ENCODE data around the gene SELPLG.
"Not testable (repeated sequence)": the region's sequence is repeated elsewhere in the genome, so short reads cannot be mapped to it uniquely, and the experiment has no call there.

SELPLG gene

DNA sequence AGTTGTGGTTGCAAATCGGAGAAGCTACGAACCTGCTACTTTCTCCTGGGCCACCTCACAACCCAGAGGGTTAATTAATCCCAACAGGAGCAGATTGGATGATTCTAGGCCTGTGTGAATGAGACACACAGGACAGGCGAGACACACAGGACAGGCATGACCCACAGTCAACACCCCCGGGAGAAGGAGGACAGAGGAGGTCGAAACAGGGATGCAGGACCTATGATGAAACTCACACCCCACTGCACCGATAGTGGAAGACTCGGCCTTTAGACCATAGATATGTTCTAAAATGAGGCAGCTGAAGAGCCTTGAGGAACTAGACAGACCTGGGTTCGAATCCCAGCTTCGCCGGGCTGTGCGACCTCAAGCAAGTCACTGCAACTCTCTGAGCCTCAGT, 47.4 kb downstream of the SELPLG start:
- DNase-seq, result no peak

DNA sequence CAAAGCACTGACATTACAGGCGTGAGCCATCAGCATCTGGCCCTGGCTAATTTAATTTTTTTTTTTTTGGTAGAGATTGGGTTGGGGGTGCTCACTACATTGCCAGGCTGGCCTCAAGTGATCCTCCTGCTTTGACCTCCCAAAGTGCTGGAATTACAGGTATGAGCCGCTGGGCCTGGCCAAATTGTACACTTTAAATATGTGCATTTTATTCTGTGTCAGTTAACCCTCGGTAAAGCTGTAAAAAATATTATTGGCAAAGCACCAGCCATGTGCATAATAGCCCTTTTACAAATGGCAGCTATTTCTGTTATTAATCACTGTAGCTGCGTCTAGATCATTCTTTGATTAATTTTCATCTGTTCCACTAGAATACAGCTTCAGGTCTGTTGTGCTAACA, 47.8 kb downstream of the SELPLG start:
- no peak for DNase-seq

DNA sequence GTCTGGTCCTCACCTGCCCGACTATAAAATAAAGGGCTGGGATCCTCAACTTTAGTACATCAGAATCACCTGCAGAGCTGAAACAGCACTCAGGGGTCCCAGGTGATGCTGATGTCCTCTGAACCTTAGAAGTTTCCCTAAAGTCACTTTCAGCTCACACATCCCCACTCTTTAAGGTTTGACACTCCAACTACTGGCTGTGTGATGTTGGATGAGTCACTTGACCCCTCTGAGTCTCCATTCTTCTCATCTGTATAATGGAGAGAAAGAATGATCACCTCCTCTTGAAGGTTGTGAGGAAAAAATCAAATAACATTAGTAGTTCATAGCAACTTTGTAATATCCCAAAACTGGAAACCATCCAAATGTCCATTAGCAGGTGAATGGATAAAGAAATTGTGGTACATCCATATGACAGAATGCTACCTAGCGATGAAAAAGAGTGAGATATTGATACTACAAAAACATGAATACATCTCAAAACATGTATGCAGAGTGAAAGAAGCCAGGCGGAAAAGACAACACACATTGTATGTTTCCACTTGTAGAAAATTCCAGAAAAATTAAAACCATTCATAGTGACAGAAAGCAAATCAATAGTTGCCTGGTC, 49.1 kb downstream of the SELPLG start:
- DNase-seq, result no peak

DNA sequence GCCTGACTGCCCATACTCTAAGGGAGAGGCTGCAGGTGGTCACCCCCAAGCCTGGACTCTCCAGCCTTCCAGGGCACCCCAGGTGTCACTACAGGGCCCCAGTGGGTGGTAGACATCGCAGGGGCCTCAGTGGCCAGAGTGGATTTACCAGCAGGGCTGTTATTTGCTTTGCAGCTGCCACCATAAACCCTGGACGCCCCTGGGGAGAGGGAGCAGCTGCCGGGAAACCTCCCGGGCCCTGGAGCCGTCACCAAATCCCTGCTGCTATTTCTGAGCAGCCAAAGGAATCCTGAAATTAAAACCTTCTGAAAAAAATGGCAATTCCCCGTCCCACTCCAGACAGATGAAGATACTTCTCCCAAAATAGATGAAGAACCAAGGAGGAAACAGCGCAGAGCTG, 49.7 kb downstream of the SELPLG start:
- DNase-seq, result no peak

DNA sequence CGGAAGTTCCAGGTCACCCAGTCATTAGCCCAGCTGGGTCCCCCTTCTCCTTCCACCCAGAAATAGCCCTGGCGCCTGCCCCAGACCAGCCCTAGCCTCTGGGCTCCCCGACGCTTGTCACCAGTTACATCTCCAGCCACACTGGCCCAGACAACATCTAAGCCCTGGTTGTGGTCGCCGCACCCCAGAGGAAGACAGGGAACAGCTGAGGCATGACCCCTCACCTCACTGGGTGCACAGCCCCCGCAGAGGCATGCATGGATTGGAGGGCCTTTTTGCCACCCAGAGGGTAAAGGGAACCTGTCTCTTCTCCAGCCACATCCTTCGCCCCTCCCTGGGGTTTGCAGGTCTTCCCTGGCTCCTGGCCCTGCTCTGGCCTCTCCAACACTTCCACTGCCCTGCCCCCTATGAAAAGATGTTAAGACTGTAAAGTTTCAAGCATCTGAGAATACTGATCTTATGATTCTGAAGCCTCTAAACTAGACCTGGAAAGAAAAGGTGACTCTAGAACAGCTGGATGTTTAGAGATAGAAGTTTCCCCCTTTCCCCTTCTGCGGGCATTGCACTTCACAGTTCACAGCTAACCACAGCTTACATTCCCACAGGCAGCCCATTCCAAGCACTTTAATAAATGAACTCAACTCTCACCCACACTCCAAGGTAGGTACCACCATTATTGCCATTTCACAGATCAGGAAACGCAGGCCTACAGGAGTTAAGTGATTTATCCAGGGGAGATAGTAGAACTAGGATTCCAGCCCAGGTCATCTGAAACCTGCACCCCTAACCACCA, 50.5 kb downstream of the SELPLG start:
- DNase-seq, result no peak

DNA sequence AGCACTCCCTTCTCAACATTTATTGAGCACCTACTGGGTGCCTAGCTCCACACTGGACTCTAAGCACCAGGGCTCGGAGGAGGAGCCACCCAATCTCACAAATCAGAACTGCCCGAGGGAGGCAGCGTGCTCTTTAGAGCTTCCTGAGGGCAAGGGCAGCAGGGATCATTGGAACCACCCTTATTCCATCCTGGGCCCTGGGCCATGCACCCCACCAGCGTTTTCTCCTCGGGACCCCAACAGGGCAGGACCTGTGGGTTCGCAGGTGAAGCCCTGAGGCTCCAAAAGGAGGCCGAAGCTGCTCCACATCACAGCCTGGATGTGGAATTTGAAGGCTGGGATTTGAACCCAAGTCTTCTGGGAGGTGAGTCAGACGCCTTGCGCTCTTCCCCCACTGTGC, 51.2 kb downstream of the SELPLG start:
- DNase-seq, result no peak

DNA sequence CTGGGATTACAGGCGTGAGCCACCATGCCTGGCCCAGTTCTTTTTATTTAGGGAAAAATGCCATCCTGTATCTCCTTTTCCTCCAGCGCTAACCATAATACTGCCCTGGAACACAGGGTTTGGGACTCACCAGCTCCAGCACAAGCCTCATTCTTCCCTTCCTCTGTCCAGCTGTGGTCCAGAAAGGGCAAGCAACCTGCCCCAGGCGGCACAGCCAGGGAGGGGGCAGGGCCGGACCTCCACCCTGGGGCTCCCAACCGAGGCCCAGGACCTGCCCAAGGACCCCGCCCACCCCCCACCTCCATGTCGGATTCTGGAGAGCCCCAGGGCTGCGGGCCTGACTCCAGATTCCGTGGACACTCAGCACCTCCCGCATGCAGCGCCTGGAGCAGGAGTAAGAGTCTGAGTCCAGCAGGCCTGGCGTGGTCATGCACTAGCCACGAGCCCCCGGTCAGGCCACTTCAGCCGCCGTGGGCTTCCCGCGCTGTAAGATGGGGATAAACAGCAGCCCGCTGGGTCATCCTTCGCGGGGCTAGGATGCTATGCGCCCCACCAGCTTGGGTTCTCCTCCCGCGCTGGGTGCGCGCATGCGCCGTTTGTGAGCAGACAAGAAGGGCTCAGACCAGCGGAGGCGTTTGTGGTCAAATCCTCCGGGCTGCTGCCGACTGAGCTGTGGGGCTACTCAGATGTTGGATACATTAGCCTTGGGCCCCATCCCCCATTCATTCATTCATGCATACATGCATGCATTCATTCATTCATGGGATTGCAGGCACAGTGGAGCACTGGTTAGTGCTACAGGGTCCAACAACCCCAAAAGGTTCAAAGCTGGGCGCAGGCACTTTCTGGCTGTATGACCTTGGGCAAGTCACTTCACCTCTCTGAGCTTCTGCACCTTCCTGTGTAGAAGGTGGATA, 52.1 kb downstream of the SELPLG start:
- no peak for DNase-seq

DNA sequence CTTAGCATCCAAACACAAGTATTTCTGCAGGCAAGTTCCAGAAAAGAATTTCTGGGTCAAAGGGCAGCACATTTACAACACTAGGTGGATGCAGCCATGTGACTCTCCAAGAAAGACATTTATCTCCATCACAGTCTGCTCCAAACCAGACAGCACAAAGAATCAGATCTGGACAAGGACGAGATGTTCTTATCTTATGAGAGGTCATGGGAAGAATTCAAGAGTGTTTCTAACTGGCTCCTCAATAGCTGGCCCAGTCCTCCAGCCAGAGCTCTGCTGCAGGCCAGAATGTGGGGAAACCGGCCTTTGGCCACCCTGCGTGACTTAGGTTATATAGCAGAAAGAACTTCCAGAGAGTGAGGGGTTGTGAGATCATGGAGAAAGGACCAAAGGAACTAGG, 53.2 kb downstream of the SELPLG start:
- DNase-seq, result no peak

DNA sequence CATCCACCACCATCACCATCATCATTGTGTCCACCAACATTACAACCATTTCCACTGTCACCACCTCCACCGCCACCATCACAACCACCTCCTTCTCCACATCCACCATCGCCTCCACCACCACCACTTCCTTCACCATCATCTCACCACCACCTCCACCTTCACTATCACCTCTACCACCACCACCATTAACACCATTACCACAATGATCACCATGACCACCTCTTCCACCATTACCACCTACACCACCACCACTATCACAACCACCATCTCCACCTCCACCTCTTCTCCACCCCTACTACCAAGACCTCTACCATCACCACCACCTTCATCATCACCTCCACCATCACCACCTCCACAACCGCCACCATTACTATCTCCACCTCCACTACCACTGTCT, 54.9 kb downstream of the SELPLG start:
- DNase-seq, result no peak

DNA sequence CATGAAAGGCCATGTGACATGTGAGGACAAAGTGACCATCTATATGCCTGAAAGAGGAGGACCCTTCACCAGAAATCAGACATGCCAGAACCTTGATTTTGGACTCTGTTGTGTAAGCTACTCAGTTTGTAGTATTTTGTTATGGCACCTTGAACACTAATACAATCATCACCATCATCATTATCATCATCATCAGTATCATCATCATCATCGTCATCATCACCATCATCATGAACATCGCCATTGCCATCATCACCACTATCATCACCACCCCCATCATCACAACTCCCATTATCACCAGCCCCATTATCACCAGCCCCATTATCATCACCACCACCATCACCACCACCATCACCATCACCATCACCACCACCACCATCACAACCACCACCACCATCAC, 55.4 kb downstream of the SELPLG start:
- DNase-seq, result no peak

DNA sequence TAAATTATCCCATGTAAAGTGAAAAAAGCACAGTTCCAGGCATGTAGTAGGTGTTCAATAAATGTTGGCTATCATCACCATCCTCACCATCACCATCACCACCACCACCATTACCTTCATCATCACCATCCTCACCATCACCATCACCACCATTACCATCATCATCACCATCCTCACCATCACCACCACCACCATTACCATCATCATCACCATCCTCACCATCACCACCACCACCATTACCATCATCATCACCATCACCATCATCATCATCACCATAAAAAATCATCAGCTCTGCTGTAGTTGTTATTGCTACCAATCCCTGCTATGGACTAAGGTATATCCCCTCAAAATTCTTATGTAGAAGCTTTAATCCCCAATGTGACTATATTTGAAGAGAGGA, 56.2 kb downstream of the SELPLG start:
- DNase-seq, result no peak

DNA sequence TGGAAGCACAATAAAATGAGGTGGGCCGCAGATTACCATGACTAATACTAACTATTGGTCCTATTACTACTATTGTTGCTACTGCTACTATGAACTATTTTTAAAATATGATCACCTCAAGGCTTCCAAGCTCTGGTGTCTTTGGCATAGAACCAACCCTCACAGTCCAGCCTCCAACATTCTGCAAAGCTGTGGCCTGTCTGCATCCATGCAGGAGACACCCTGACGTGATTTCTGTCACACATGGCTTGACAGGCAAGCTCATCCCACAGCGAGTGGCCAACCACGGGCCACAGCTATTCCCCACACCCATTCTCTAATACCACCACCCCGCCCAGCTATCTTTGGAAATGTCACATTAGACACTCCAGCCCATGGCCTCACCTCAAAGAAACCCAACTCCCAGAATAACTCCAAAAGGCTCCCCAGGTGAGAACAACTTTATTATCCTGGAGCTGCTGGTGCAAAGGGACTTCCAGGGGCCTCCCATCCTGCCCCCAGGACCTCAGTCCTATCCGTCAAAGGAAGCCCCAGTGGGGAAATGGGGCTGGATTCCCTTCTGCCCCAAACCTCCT, 56.9 kb downstream of the SELPLG start:
- no peak for DNase-seq

DNA sequence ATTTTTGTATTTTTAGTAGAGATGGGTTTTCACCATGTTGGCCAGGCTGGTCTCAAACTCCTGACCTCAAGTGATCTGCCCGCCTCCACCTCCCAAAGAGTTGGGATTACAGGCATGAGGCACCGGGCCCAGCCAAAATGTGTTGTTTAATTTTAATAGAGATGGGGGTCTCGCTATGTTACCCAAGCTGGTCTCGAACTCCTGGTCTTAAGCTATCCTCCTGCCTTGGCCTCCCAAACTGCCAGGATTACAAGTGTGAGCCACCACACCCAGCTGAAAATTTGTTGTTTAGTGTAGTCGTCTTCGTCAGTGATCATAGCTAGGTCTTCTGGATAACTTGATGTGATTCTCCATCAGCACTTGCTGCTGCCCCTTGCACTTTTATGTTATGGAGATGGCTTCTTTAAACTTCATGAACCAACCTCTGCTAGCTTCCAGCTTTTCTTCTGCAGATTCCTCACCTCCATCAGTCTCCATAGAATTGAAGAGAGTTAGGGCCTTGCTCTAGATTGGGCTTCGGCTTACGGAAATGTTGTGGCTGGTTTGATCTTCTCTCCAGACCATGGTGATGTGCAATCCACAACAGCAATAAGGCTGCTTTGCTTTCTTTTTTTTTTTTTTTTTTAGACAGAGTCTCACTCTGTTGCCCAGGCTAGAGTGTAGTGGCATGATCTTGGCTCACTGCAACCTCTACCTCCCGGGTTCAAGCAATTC, 58.3 kb downstream of the SELPLG start:
- no peak for DNase-seq

DNA sequence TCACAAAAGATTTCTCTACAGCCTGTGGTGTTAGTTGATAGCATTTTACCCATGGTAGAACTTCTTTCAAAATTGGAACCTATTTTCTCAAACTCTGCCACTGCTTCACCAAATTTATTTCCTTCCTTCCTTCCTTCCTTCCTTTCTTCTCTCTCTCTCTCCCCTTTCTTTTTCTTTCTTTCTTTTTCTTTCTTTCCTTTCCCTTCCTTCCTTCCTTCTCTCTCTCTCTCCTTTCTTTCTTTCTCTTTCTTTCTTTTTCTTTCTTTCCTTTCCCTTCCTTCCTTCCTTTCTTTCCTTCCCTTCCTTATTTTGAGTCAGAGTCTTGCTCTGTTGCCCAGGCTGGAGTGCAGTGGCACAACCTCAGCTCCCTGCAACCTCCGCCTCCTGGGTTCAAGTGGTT, 59.4 kb downstream of the SELPLG start:
- DNase-seq, result not testable (repeated sequence)

DNA sequence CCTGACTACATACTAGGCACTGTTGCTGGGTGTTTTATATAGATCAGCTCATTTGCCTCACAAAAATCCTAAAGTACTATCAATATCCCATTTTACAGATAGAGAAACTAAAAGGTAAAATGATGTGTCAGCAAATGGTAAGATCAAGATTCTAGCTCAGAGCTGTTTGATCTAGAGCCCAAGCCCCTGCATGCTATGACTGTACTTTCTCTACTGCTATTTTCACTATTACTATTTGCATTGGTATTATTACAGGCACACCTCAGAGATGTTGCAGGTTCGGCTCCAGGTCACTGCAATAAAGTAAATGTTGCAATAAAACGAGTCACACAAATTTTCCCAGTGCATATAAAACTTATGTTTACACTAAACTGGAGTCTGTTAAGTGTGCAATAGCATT, 60.4 kb downstream of the SELPLG start:
- DNase-seq, result no peak

DNA sequence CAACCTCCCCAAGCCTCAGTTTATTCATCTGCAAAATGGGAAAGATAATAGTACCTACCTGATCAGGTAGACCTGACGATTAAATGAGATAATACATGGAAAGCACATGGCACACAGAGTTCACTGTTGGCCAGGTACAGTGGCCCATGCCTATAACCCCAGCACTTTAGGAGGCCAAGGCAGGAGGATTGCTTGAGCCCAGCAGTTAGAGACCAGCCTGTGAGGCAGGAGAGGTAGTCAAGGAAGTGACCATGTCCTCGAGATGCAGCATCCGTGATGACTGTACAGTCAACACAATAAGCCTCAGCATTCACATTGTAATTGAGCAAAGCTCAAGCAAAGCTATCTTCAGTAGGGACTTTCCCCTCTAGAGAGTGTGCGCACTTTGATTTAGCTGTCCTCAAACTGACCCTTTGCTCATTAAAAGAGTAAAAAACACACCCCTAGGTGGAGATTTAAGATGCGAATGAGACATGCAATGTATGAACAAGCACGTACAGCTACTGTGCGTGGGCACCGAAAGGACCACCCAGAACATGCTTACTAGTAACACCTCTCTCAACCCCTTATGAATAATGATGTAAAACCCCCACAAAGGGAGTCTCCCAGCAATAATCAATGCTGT, 61.4 kb downstream of the SELPLG start:
- DNase-seq, result no peak

All from hematopoietic multipotent progenitor cell treated with erythropoietin and hydrocortisone succinate and interleukin-3 and kit ligand, for 4 days (in vitro differentiated cells).